ENCODE measurements around the gene AQR. TPM values are rescaled to one million over a fixed set of nuclear protein-coding genes. Genes with fewer than 3 reads are reported as not detected.
"Not testable (repeated sequence)": the region's sequence is repeated elsewhere in the genome, so short reads cannot be mapped to it uniquely, and the experiment has no call there.

The AQR gene
- total RNA-seq, 1 donor from 2014 or later: 17.3 TPM

DNA sequence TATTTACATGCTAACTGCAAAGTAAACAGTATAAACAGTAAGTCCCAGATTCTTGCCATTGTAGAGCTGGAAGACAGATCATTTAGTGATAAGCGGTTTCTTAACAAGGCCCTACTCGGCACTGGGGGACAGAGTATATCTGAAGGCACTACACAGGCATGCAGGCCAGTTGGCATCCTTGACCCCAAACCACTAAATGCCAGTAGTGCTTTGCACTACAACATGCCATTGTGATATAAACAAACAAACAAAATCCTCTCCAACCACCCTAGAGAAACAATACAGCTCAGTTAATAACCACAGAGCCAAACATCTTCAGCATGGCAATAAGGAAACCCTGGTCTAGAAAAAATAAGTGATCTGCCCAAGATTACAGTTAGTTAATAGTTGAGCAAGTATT lies 5.3 kb downstream of the AQR start:
- TF ChIP-seq, protein P1, sequence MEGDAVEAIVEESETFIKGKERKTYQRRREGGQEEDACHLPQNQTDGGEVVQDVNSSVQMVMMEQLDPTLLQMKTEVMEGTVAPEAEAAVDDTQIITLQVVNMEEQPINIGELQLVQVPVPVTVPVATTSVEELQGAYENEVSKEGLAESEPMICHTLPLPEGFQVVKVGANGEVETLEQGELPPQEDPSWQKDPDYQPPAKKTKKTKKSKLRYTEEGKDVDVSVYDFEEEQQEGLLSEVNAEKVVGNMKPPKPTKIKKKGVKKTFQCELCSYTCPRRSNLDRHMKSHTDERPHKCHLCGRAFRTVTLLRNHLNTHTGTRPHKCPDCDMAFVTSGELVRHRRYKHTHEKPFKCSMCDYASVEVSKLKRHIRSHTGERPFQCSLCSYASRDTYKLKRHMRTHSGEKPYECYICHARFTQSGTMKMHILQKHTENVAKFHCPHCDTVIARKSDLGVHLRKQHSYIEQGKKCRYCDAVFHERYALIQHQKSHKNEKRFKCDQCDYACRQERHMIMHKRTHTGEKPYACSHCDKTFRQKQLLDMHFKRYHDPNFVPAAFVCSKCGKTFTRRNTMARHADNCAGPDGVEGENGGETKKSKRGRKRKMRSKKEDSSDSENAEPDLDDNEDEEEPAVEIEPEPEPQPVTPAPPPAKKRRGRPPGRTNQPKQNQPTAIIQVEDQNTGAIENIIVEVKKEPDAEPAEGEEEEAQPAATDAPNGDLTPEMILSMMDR (conservative IDR thresholded peaks at IDR 0.05; ENCODE audit: low read depth, low read length): no peak
- no peak for DNase-seq (ENCODE audit: low read depth)
- H3K4me3 ChIP-seq (ENCODE audit: low read depth, low read length): no peak overlapping the region

DNA sequence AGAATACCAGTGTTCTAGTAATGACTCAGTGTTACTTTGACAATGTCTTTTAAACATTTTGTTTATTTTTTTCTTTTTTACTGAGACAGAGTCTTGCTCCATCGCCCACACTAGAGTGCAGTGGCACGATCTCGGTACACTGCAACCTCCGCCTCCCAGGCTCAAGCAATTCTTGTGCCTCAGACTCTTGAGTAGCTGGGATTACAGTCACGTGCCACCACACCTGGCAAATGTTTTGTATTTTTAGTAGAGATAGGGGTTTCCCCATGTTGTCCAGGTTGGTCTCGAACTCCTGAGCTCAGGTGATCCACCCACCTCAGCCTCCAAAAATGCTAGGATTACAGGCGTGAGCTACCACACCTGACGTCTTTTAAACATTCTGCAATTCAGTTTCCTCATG lies 15.7 kb downstream of the AQR start:
- H3K4me3 ChIP-seq (ENCODE audit: low read depth, low read length): no peak overlapping the region
- no peak for DNase-seq (ENCODE audit: low read depth)
- TF ChIP-seq, protein P1 (conservative IDR thresholded peaks at IDR 0.05; ENCODE audit: low read depth, low read length): no peak

DNA sequence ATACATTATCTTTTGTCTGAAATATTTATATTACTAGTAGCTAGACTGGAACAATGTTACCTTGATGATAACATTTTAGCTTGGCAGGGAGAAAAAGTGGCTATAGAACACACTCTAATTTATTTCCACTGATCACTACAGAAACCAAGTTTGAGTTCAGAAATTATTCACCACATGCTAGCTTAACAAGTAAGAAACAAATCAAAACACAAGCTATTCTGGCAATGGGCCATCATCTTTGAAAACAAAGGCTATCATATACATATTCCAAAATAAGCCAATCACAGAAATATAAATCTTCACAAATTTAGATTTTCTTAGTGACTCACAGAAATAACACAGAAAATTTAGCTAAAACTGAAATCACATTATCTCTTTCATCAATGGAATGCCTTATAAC lies 17.1 kb downstream of the AQR start:
- TF ChIP-seq, protein P1 (conservative IDR thresholded peaks at IDR 0.05; ENCODE audit: low read depth, low read length): no peak

DNA sequence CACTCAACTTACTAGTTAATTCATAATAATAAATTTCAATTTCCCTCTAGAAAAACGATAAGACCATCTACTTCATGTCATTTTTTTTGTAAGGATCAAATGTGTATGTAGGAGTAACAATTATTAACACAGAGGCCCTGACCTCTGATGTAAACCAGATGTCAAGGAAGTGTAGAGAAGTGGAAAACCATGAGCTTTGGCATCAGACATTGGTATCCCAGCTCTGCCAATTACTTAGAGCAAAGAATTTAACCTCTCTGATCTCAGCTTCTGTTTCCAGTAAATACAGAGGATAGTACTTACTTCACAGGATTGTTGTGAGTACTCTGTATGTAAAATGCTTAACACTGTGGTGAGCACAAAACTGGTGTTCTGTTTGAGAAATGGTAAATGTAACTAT lies 17.5 kb downstream of the AQR start:
- H3K4me3 ChIP-seq (ENCODE audit: low read depth, low read length): no peak overlapping the region
- DNase-seq (ENCODE audit: low read depth): no peak
- TF ChIP-seq, protein P1 (conservative IDR thresholded peaks at IDR 0.05; ENCODE audit: low read depth, low read length): no peak

More for the DNA sequence above, 17.1 kb downstream of the AQR start:
- H3K4me3 ChIP-seq (ENCODE audit: low read depth, low read length): no peak overlapping the region
- no peak for DNase-seq (ENCODE audit: low read depth)

DNA sequence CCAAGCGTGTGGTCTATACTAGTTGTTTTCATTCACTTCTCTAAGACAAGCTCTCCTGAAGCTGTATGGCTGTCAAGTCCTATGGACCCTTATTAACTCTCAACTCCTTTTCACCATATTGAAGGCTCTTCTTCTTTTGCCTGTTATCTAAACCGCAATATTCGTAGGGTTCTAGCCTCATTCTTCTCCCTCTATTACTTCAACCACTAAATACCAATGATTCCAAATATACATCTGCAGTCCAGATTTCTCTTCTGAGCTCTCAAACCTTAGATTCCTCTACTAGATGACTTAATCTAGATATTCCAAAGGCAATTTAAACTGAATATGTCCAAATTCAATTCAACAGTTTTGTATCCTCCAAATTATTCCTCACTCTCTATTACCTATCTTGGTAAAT lies 24.6 kb downstream of the AQR start:
- H3K4me3 ChIP-seq (ENCODE audit: low read depth, low read length): no peak overlapping the region
- TF ChIP-seq, protein P1 (conservative IDR thresholded peaks at IDR 0.05; ENCODE audit: low read depth, low read length): no peak
- no peak for DNase-seq (ENCODE audit: low read depth)

DNA sequence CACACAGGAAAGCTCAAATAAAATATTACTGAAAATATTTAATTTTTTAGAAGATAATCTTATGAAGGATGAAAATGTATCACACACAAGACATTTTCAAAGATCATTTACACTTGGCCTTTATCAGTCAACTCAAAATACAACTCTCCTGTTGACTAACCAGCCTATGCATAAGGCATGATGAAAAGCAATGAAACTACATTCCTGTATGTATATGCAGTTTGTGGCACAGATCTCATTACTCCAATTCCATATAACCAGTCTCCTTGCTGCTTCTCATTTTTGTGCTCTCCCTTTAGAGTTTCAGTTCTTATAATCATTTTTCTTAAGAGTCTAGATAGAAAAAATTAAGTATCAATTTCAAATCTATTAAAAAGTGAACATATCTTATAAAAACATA lies 25.8 kb downstream of the AQR start:
- DNase-seq (ENCODE audit: low read depth): no peak
- TF ChIP-seq, protein P1 (conservative IDR thresholded peaks at IDR 0.05; ENCODE audit: low read depth, low read length): no peak

DNA sequence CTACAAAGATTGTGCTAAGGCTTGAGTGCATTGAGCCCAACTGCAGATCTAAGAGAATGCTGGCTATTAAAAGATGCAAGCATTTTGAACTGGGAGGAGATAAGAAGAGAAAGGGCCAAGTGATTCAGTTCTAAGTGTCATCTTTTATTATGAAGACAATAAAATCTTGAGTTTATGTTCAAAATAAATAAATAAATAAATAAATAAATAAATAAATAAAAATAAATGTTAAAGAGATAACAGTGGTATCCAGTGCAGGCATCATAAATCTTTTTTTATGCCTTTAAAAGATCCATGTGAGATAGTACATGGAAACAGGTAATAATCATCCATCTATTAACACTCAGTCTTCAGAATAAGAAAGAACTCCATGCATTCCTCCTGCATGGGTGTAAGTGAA lies 26.3 kb downstream of the AQR start:
- not testable (repeated sequence) for DNase-seq (ENCODE audit: low read depth)

More for the DNA sequence above, 25.8 kb downstream of the AQR start:
- no peak overlapping the region for H3K4me3 ChIP-seq (ENCODE audit: low read depth, low read length)

DNA sequence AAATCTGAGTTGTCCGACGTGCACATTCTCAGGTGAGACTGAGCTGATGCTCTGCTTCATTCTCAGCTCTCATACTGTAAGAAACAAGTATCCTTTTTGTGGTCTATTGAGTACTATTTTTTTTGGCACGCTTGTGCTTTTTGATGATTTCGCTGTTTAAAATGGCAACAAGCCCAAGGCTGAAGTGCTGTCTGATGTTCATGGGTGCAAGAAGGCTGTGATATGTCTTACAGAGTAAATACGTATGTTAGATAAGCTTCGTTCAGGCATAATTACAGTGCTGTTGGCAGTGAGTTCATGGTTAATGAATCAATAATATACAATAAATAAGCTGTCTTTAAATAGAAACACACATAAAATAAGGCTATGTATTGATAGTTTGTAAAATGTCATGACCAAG lies 27.2 kb downstream of the AQR start:
- TF ChIP-seq, protein P1 (conservative IDR thresholded peaks at IDR 0.05; ENCODE audit: low read depth, low read length): no peak
- no peak overlapping the region for H3K4me3 ChIP-seq (ENCODE audit: low read depth, low read length)
- DNase-seq (ENCODE audit: low read depth): no peak

More for the DNA sequence above, 26.3 kb downstream of the AQR start:
- H3K4me3 ChIP-seq (ENCODE audit: low read depth, low read length): not testable (repeated sequence)
